ENCODE data around the gene TSPAN10. TPM values are rescaled to one million over a fixed set of nuclear protein-coding genes. Genes with fewer than 3 reads are reported as not detected.

TSPAN10 gene
- total and polyA plus RNA-seq, 4 donors = 0.17 to 0.84 (median 0.29) TPM

- TF ChIP-seq ZBTB33 (IDR thresholded peaks at IDR 0.05) = no peak
- TF ChIP-seq TAF1 (conservative IDR thresholded peaks at IDR 0.05) = no peak
- TF ChIP-seq, protein P1, sequence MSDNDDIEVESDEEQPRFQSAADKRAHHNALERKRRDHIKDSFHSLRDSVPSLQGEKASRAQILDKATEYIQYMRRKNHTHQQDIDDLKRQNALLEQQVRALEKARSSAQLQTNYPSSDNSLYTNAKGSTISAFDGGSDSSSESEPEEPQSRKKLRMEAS (IDR thresholded peaks at IDR 0.05) = no peak
Measured at GRCh38 chr17:81695801-81696200, 58.8 kb downstream of the TSPAN10 start (continued).

- no peak for TF ChIP-seq TAF1 (conservative IDR thresholded peaks at IDR 0.05)
- no peak for TF ChIP-seq FOXA1 (IDR thresholded peaks at IDR 0.05)
- no peak for TF ChIP-seq YY1 (IDR thresholded peaks at IDR 0.05)
- TF ChIP-seq, protein P2, sequence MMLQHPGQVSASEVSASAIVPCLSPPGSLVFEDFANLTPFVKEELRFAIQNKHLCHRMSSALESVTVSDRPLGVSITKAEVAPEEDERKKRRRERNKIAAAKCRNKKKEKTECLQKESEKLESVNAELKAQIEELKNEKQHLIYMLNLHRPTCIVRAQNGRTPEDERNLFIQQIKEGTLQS (IDR thresholded peaks at IDR 0.05) = no peak
- no peak for TF ChIP-seq FOXA2 (IDR thresholded peaks at IDR 0.05)
- no peak for TF ChIP-seq NR2F2 (IDR thresholded peaks at IDR 0.05)
- no peak for TF ChIP-seq RAD21 (IDR thresholded peaks at IDR 0.05)
- TF ChIP-seq EGR1 (IDR thresholded peaks at IDR 0.05; ENCODE audit: low read depth in 2 of 2) = no peak
- no peak for TF ChIP-seq SP1 (IDR thresholded peaks at IDR 0.05)
- TF ChIP-seq ZBTB33 (IDR thresholded peaks at IDR 0.05) = no peak
- no peak for TF ChIP-seq REST (IDR thresholded peaks at IDR 0.05)
- TF ChIP-seq, protein P1 (IDR thresholded peaks at IDR 0.05) = no peak
- TF ChIP-seq HNF4A (conservative IDR thresholded peaks at IDR 0.05) = no peak
- TF ChIP-seq, protein P3, sequence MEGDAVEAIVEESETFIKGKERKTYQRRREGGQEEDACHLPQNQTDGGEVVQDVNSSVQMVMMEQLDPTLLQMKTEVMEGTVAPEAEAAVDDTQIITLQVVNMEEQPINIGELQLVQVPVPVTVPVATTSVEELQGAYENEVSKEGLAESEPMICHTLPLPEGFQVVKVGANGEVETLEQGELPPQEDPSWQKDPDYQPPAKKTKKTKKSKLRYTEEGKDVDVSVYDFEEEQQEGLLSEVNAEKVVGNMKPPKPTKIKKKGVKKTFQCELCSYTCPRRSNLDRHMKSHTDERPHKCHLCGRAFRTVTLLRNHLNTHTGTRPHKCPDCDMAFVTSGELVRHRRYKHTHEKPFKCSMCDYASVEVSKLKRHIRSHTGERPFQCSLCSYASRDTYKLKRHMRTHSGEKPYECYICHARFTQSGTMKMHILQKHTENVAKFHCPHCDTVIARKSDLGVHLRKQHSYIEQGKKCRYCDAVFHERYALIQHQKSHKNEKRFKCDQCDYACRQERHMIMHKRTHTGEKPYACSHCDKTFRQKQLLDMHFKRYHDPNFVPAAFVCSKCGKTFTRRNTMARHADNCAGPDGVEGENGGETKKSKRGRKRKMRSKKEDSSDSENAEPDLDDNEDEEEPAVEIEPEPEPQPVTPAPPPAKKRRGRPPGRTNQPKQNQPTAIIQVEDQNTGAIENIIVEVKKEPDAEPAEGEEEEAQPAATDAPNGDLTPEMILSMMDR (IDR thresholded peaks at IDR 0.05; ENCODE audit: low read depth, low read length, missing input control) = no peak
- no peak for TF ChIP-seq HNF4G (IDR thresholded peaks at IDR 0.05)
- no peak for TF ChIP-seq JUND (IDR thresholded peaks at IDR 0.05)
- no peak for TF ChIP-seq GABPA (IDR thresholded peaks at IDR 0.05 in 1 of 2, conservative IDR thresholded peaks at IDR 0.05 in 1 of 2)
- TF ChIP-seq RXRA (IDR thresholded peaks at IDR 0.05) = no peak
- no peak overlapping the region for H3K9ac ChIP-seq (ENCODE audit: low read depth in 1 of 2, low read length in 2 of 2)
- H3K9me3 ChIP-seq (ENCODE audit: control insufficient read depth in 4 of 4, low read length in 3 of 4) = no peaks in the 10 kb centered on the region
- no peak overlapping the region for H3K4me3 ChIP-seq (ENCODE audit: low read depth in 1 of 3, low read length in 3 of 3)
- H3K36me3 ChIP-seq (ENCODE audit: control insufficient read depth in 4 of 4, insufficient read depth in 3 of 4, low read depth in 1 of 4, low read length in 3 of 4) = peaks cover 18 to 85% (median 28%) of the 10 kb centered on the region in 4 donors
- 95% methylated on average over 40 of the region's 40 CpGs for WGBS
- no peak overlapping the region for H3K27ac ChIP-seq (ENCODE audit: low read depth in 1 of 2, low read length in 2 of 2)
- peaks cover 0 to 9% (median 8%) of the 10 kb centered on the region in 4 donors for H3K4me1 ChIP-seq (ENCODE audit: control insufficient read depth in 4 of 4, insufficient read depth in 4 of 4, low read length in 3 of 4)
- no peaks in the 10 kb centered on the region for H3K27me3 ChIP-seq (ENCODE audit: control insufficient read depth in 4 of 4, insufficient read depth in 4 of 4, low read length in 3 of 4)
- no peak for DNase-seq (ENCODE audit: low spot score)
Measured at GRCh38 chr17:81696218-81696941, 59.4 kb downstream of the TSPAN10 start.

Measured in liver (tissue), 9 donors.